Myometrial cell (primary cell): ENCODE measurements around the gene PHF23. TPM values are rescaled to one million over a fixed set of nuclear protein-coding genes. Genes with fewer than 3 reads are reported as not detected.

Experiments used
- total RNA-seq: library from RNA; depleted of rRNA; stranded (reverse); fragments of >200 nt; gene quantifications from 2 replicates; pipeline ENCODE4 v1.2.3, GENCODE V29; 2015

Gene PHF23
- 31.1 and 86.7 TPM in 2 replicates for total RNA-seq

GRCh38 chr17:7239091-7240027 lies at the start of gene PHF23:
TSS of gene PHF23 (minus strand) at chr17:7239457. CDS start at chr17:7239279, 178 bp downstream.

GRCh38 chr17:7281074-7281952 lies 42.1 kb upstream of the PHF23 start, which contains the start of gene SLC2A4:
TSS of gene SLC2A4 (plus strand) at chr17:7281718. CDS start at chr17:7281935, 217 bp downstream.

GRCh38 chr17:7262192-7262934 lies 23.1 kb upstream of the PHF23 start, which contains the start of gene CLDN7:
TSS of gene CLDN7 (minus strand) at chr17:7262478. CDS start at chr17:7262043, 435 bp downstream.

GRCh38 chr17:7252176-7253043 lies 13.2 kb upstream of the PHF23 start, which contains the start of gene ELP5:
TSS of gene ELP5 (plus strand) at chr17:7252215. CDS start at chr17:7252551, 336 bp downstream.

GRCh38 chr17:7251661-7252175 lies 12.5 kb upstream of the PHF23 start, which contains the start of gene CTDNEP1:
TSS of gene CTDNEP1 (minus strand) at chr17:7251734. CDS start at chr17:7251296, 438 bp downstream.

GRCh38 chr17:7241783-7242716 lies 2.8 kb upstream of the PHF23 start, which contains the start of gene GABARAP:
TSS of gene GABARAP (minus strand) at chr17:7242449. CDS start at chr17:7242330, 119 bp downstream.

GRCh38 chr17:7234083-7234951 lies 4.9 kb downstream of the PHF23 start, which contains the start of gene DVL2:
TSS of gene DVL2 (minus strand) at chr17:7234517. CDS start at chr17:7234262, 255 bp downstream.

GRCh38 chr17:7219812-7220592 lies 19.3 kb downstream of the PHF23 start, which contains the start of the genes ACADVL and DLG4:
TSS of gene ACADVL (plus strand) at chr17:7219938. CDS start at chr17:7219985, 47 bp downstream.
TSS of gene DLG4 (minus strand) at chr17:7219836.

Other genes with a start within 250 kb of the PHF23 start
- gene ALOX12, start 243.4 kb downstream of the PHF23 start, total RNA-seq, result 0.18 TPM in 1 of 2 replicates, not detected in the other
- gene RNASEK, start 226.8 kb downstream of the PHF23 start, total RNA-seq, result 243 and 304 TPM in 2 replicates
- gene BCL6B, start 216.4 kb downstream of the PHF23 start, total RNA-seq, result 0.18 and 0.58 TPM in 2 replicates
- gene SLC16A13, start 203.4 kb downstream of the PHF23 start, total RNA-seq, result 0.86 and 3.2 TPM in 2 replicates
- not detected in 2 replicates for gene SLC16A11, start 195.4 kb downstream of the PHF23 start, total RNA-seq
- gene CLEC10A, start 159.2 kb downstream of the PHF23 start, total RNA-seq, result not detected in 2 replicates
- not detected in 2 replicates for gene ASGR2, start 124.6 kb downstream of the PHF23 start, total RNA-seq
- gene ASGR1, start 60.1 kb downstream of the PHF23 start, total RNA-seq, result 3.5 TPM in 1 of 2 replicates, not detected in the other
- gene DLG4, start 19.6 kb downstream of the PHF23 start, total RNA-seq, result 13.3 and 14.0 TPM in 2 replicates
- 227 and 236 TPM in 2 replicates for gene ACADVL, start 19.5 kb downstream of the PHF23 start, total RNA-seq
- 57.9 and 59.5 TPM in 2 replicates for gene DVL2, start 4.9 kb downstream of the PHF23 start, total RNA-seq
- gene GABARAP, start 3.0 kb upstream of the PHF23 start, total RNA-seq, result 153 and 283 TPM in 2 replicates
- 45.3 and 48.7 TPM in 2 replicates for gene CTDNEP1, start 12.3 kb upstream of the PHF23 start, total RNA-seq
- gene ELP5, start 12.8 kb upstream of the PHF23 start, total RNA-seq, result 38.6 and 43.2 TPM in 2 replicates
- gene CLDN7, start 23.0 kb upstream of the PHF23 start, total RNA-seq, result 60.3 and 62.3 TPM in 2 replicates
- not detected in 2 replicates for gene SLC2A4, start 42.3 kb upstream of the PHF23 start, total RNA-seq
- gene YBX2, start 55.2 kb upstream of the PHF23 start, total RNA-seq, result not detected in 2 replicates
- gene EIF5A, start 68.2 kb upstream of the PHF23 start, total RNA-seq, result 986 and 1,002 TPM in 2 replicates
- 68.2 and 94.6 TPM in 2 replicates for gene GPS2, start 75.9 kb upstream of the PHF23 start, total RNA-seq
- 9.2 and 11.7 TPM in 2 replicates for gene NEURL4, start 89.9 kb upstream of the PHF23 start, total RNA-seq
- gene ACAP1, start 97.1 kb upstream of the PHF23 start, total RNA-seq, result 0.71 and 2.3 TPM in 2 replicates
- 15.6 and 17.5 TPM in 2 replicates for gene KCTD11, start 112.7 kb upstream of the PHF23 start, total RNA-seq
- gene TMEM95, start 115.7 kb upstream of the PHF23 start, total RNA-seq, result not detected in 2 replicates
- gene TNK1, start 141.6 kb upstream of the PHF23 start, total RNA-seq, result 0.18 and 0.29 TPM in 2 replicates
- gene PLSCR3, start 155.1 kb upstream of the PHF23 start, total RNA-seq, result 60.4 and 85.3 TPM in 2 replicates
- 160 and 240 TPM in 2 replicates for gene TMEM256, start 164.6 kb upstream of the PHF23 start, total RNA-seq
- 18.3 and 20.2 TPM in 2 replicates for gene NLGN2, start 168.4 kb upstream of the PHF23 start, total RNA-seq
- gene SPEM1, start 180.9 kb upstream of the PHF23 start, total RNA-seq, result not detected in 2 replicates
- not detected in 2 replicates for gene SPEM2, start 186.2 kb upstream of the PHF23 start, total RNA-seq
- gene SPEM3, start 189.4 kb upstream of the PHF23 start, total RNA-seq, result not detected in 2 replicates
- 1.7 and 3.4 TPM in 2 replicates for gene TMEM102, start 196.0 kb upstream of the PHF23 start, total RNA-seq
- 0.29 and 1.1 TPM in 2 replicates for gene FGF11, start 200.1 kb upstream of the PHF23 start, total RNA-seq
- 3.5 and 7.1 TPM in 2 replicates for gene CHRNB1, start 205.6 kb upstream of the PHF23 start, total RNA-seq
- 23.2 and 24.2 TPM in 2 replicates for gene ZBTB4, start 240.2 kb upstream of the PHF23 start, total RNA-seq
- gene SLC35G6, start 242.0 kb upstream of the PHF23 start, total RNA-seq, result not detected in 2 replicates
- 44.7 and 56.2 TPM in 2 replicates for gene POLR2A, start 244.9 kb upstream of the PHF23 start, total RNA-seq